ENCODE results near the gene FXYD6. TPM values are rescaled to one million over a fixed set of nuclear protein-coding genes. Genes with fewer than 3 reads are reported as not detected.
"Not testable (repeated sequence)": the region's sequence is repeated elsewhere in the genome, so short reads cannot be mapped to it uniquely, and the experiment has no call there.

Gene FXYD6
- total and polyA plus RNA-seq, 4 experiments from 2014 or later: 0.15 TPM; not detected in 3

- Mint-ChIP-seq H3K27ac (no peak overlapping the region), H3K36me3 (no peaks in the 10 kb centered on the region), H3K4me1 (peaks cover 3 to 22% (median 8%) of the 10 kb centered on the region in 4 donors), H3K27me3 (peaks cover 12 to 17% of the 10 kb centered on the region in 2 donors), H3K4me3 (no peak overlapping the region), H3K9me3 (peaks cover 0 to 1% (median 0%) of the 10 kb centered on the region in 8 donors)
- DNase-seq: no peak
- Histone ChIP-seq H3K27me3 (ENCODE audit: insufficient read depth, low read length) (peaks cover 10% of the 10 kb centered on the region), H3K9me3 (ENCODE audit: control insufficient read depth in 1 of 2, low read length in 2 of 2) (no peaks in the 10 kb centered on the region), H3K36me3 (ENCODE audit: insufficient read depth, low read length) (no peaks in the 10 kb centered on the region), H3K4me1 (ENCODE audit: insufficient read depth, low read length) (peaks cover 14% of the 10 kb centered on the region), H3K4me3 (ENCODE audit: low read length in 2 of 2) (no peak overlapping the region), H3K27ac (ENCODE audit: low read depth, low read length) (no peak overlapping the region)
- ChIA-PET CTCF (ENCODE audit: partially characterized antibody) (no interaction called here), POLR2A (ENCODE audit: partially characterized antibody) (no interaction called here)
- intact Hi-C loops (cut with micrococcal nuclease): no loop called here
These were observed 7.5 kb downstream of the FXYD6 start for GRCh38 chr11:117868815-117869561.

- H3K4me3 ChIP-seq (ENCODE audit: low read length in 2 of 2): no peak overlapping the region
- CTCF ChIA-PET (ENCODE audit: partially characterized antibody): no interaction called here
- peaks cover 5% of the 10 kb centered on the region for H3K4me1 ChIP-seq (ENCODE audit: insufficient read depth, low read length)
- peaks cover 6 to 14% of the 10 kb centered on the region in 2 donors for H3K27me3 Mint-ChIP-seq
- intact Hi-C loops (cut with micrococcal nuclease): no loop called here
- H3K27ac Mint-ChIP-seq: no peak overlapping the region
- H3K4me3 Mint-ChIP-seq: no peak overlapping the region
- H3K9me3 Mint-ChIP-seq: peaks cover 0 to 1% (median 0%) of the 10 kb centered on the region in 8 donors
- peaks cover under 1 to 13% (median 3%) of the 10 kb centered on the region in 4 donors for H3K4me1 Mint-ChIP-seq
- no peak overlapping the region for H3K27ac ChIP-seq (ENCODE audit: low read depth, low read length)
- POLR2A ChIA-PET (ENCODE audit: partially characterized antibody): no interaction called here
- no peaks in the 10 kb centered on the region for H3K36me3 Mint-ChIP-seq
- H3K27me3 ChIP-seq (ENCODE audit: insufficient read depth, low read length): peaks cover 6% of the 10 kb centered on the region
- H3K36me3 ChIP-seq (ENCODE audit: insufficient read depth, low read length): no peaks in the 10 kb centered on the region
- DNase-seq: no peak
- H3K9me3 ChIP-seq (ENCODE audit: control insufficient read depth in 1 of 2, low read length in 2 of 2): no peaks in the 10 kb centered on the region
These were observed 8.4 kb downstream of the FXYD6 start for GRCh38 chr11:117868088-117868487.

GRCh38 chr11:117866526-117866925, 9.9 kb downstream of the FXYD6 start:
- intact Hi-C loops (cut with micrococcal nuclease): no loop called here
- no peak for DNase-seq
- Histone ChIP-seq H3K36me3 (ENCODE audit: insufficient read depth, low read length) (no peaks in the 10 kb centered on the region), H3K4me1 (ENCODE audit: insufficient read depth, low read length) (no peaks in the 10 kb centered on the region), H3K27me3 (ENCODE audit: insufficient read depth, low read length) (no peaks in the 10 kb centered on the region), H3K27ac (ENCODE audit: low read depth, low read length) (no peak overlapping the region), H3K4me3 (ENCODE audit: low read length in 2 of 2) (no peak overlapping the region), H3K9me3 (ENCODE audit: control insufficient read depth in 1 of 2, low read length in 2 of 2) (no peaks in the 10 kb centered on the region)
- Mint-ChIP-seq H3K27ac (no peak overlapping the region), H3K4me3 (no peak overlapping the region), H3K4me1 (peaks cover 0 to 3% (median 0%) of the 10 kb centered on the region in 4 donors), H3K36me3 (no peaks in the 10 kb centered on the region), H3K9me3 (peaks cover 0 to 1% (median 0%) of the 10 kb centered on the region in 8 donors), H3K27me3 (peaks cover 6 to 9% of the 10 kb centered on the region in 2 donors)
- CTCF ChIA-PET (ENCODE audit: partially characterized antibody): interaction anchor here (1.5 kb wide), 1 partner anchor 15 kb away, joined by 3 read pairs; no protein-coding TSS in a partner anchor
- POLR2A ChIA-PET (ENCODE audit: partially characterized antibody): no interaction called here

GRCh38 chr11:117865546-117865945, 10.9 kb downstream of the FXYD6 start:
- H3K36me3 Mint-ChIP-seq; H3K4me3 ChIP-seq (ENCODE audit: low read length in 2 of 2); H3K9me3 ChIP-seq (ENCODE audit: control insufficient read depth in 1 of 2, low read length in 2 of 2); DNase-seq; H3K9me3 Mint-ChIP-seq; intact Hi-C loops (cut with micrococcal nuclease); H3K4me3 Mint-ChIP-seq; H3K27ac ChIP-seq (ENCODE audit: low read depth, low read length); H3K27me3 ChIP-seq (ENCODE audit: insufficient read depth, low read length); H3K27me3 Mint-ChIP-seq; H3K36me3 ChIP-seq (ENCODE audit: insufficient read depth, low read length); H3K27ac Mint-ChIP-seq; H3K4me1 ChIP-seq (ENCODE audit: insufficient read depth, low read length); POLR2A ChIA-PET (ENCODE audit: partially characterized antibody); H3K4me1 Mint-ChIP-seq: not testable (repeated sequence)
- CTCF ChIA-PET (ENCODE audit: partially characterized antibody): interaction anchor here (0.6 kb wide), 1 partner anchor 519 kb away, joined by 3 read pairs; no protein-coding TSS in a partner anchor

GRCh38 chr11:117863383-117863782, 13.1 kb downstream of the FXYD6 start:
- Mint-ChIP-seq H3K27me3 (peaks cover 4 to 9% of the 10 kb centered on the region in 2 donors), H3K36me3 (no peaks in the 10 kb centered on the region), H3K4me3 (no peak overlapping the region), H3K9me3 (peaks cover 0 to 1% (median 0%) of the 10 kb centered on the region in 8 donors), H3K27ac (no peak overlapping the region), H3K4me1 (peaks cover 0 to 3% (median 0%) of the 10 kb centered on the region in 4 donors)
- no peak for DNase-seq
- intact Hi-C loops (cut with micrococcal nuclease): no loop called here
- Histone ChIP-seq H3K27ac (ENCODE audit: low read depth, low read length) (no peak overlapping the region), H3K36me3 (ENCODE audit: insufficient read depth, low read length) (no peaks in the 10 kb centered on the region), H3K27me3 (ENCODE audit: insufficient read depth, low read length) (no peaks in the 10 kb centered on the region), H3K4me3 (ENCODE audit: low read length in 2 of 2) (no peak overlapping the region), H3K4me1 (ENCODE audit: insufficient read depth, low read length) (no peaks in the 10 kb centered on the region), H3K9me3 (ENCODE audit: control insufficient read depth in 1 of 2, low read length in 2 of 2) (no peaks in the 10 kb centered on the region)
- POLR2A ChIA-PET (ENCODE audit: partially characterized antibody): no interaction called here
- CTCF ChIA-PET (ENCODE audit: partially characterized antibody): interaction anchor here (0.9 kb wide), 1 partner anchor 84 kb away, joined by 3 read pairs; no protein-coding TSS in a partner anchor

GRCh38 chr11:117862753-117863152, 13.7 kb downstream of the FXYD6 start:
- DNase-seq: no peak
- H3K4me3 ChIP-seq (ENCODE audit: low read length in 2 of 2): no peak overlapping the region
- peaks cover 0 to 3% (median 0%) of the 10 kb centered on the region in 4 donors for H3K4me1 Mint-ChIP-seq
- H3K9me3 Mint-ChIP-seq: peaks cover 0 to 1% (median 0%) of the 10 kb centered on the region in 8 donors
- no peaks in the 10 kb centered on the region for H3K36me3 ChIP-seq (ENCODE audit: insufficient read depth, low read length)
- ChIA-PET CTCF (ENCODE audit: partially characterized antibody) (interaction anchor here (0.6 to 0.9 kb wide), 2 partner anchors 84 to 192 kb away, joined by 3 read pairs; no protein-coding TSS in a partner anchor), POLR2A (ENCODE audit: partially characterized antibody) (no interaction called here)
- no peaks in the 10 kb centered on the region for H3K9me3 ChIP-seq (ENCODE audit: control insufficient read depth in 1 of 2, low read length in 2 of 2)
- no peak overlapping the region for H3K27ac Mint-ChIP-seq
- H3K27me3 Mint-ChIP-seq: peaks cover 4 to 6% of the 10 kb centered on the region in 2 donors
- H3K4me1 ChIP-seq (ENCODE audit: insufficient read depth, low read length): no peaks in the 10 kb centered on the region
- no peaks in the 10 kb centered on the region for H3K36me3 Mint-ChIP-seq
- intact Hi-C loops (cut with micrococcal nuclease): no loop called here
- no peaks in the 10 kb centered on the region for H3K27me3 ChIP-seq (ENCODE audit: insufficient read depth, low read length)
- no peak overlapping the region for H3K4me3 Mint-ChIP-seq
- H3K27ac ChIP-seq (ENCODE audit: low read depth, low read length): no peak overlapping the region

GRCh38 chr11:117862019-117862725, 14.3 kb downstream of the FXYD6 start:
- Mint-ChIP-seq H3K4me1 (peaks cover 0 to 3% (median 0%) of the 10 kb centered on the region in 4 donors), H3K4me3 (no peak overlapping the region), H3K36me3 (no peaks in the 10 kb centered on the region), H3K9me3 (peaks cover 0 to 1% (median 0%) of the 10 kb centered on the region in 8 donors), H3K27me3 (peaks cover 2 to 5% of the 10 kb centered on the region in 2 donors), H3K27ac (no peak overlapping the region)
- ChIA-PET CTCF (ENCODE audit: partially characterized antibody) (interaction anchor here (0.5 to 0.9 kb wide), 3 partner anchors 85 to 317 kb away, joined by 3 read pairs; no protein-coding TSS in a partner anchor), POLR2A (ENCODE audit: partially characterized antibody) (no interaction called here)
- Histone ChIP-seq H3K4me3 (ENCODE audit: low read length in 2 of 2) (no peak overlapping the region), H3K36me3 (ENCODE audit: insufficient read depth, low read length) (no peaks in the 10 kb centered on the region), H3K4me1 (ENCODE audit: insufficient read depth, low read length) (no peaks in the 10 kb centered on the region), H3K27ac (ENCODE audit: low read depth, low read length) (no peak overlapping the region), H3K27me3 (ENCODE audit: insufficient read depth, low read length) (no peaks in the 10 kb centered on the region), H3K9me3 (ENCODE audit: control insufficient read depth in 1 of 2, low read length in 2 of 2) (no peaks in the 10 kb centered on the region)
- intact Hi-C loops (cut with micrococcal nuclease): no loop called here
- no peak for DNase-seq
